H9 (cell line): ENCODE data around the gene MRPL28. TPM values are rescaled to one million over a fixed set of nuclear protein-coding genes. Genes with fewer than 3 reads are reported as not detected.

Source experiments
- DNase-seq: peaks from one replicate; pipeline ENCODE4 v3.0.0-alpha.2; 2017
- H2AFZ ChIP-seq: one replicate; pipeline ENCODE4 v1.6.1; 2013; ENCODE audit warnings: mild to moderate bottlenecking, low read length, control low read depth, moderate library complexity
- H2AK5ac ChIP-seq: 2 replicates; pipeline ENCODE4 v1.6.1; 2013; ENCODE audit warnings: low read length, control low read depth, mixed read lengths; ENCODE audit not compliant: insufficient read length
- H2BK120ac ChIP-seq: one replicate; pipeline ENCODE4 v1.6.1; 2013; ENCODE audit warnings: low read depth, mild to moderate bottlenecking, low read length, control low read depth, inconsistent platforms; ENCODE audit not compliant: poor library complexity, severe bottlenecking
- H2BK12ac ChIP-seq: 2 replicates; pipeline ENCODE4 v1.6.1; 2013; ENCODE audit warnings: low read length, control low read depth, mixed read lengths, low read depth; ENCODE audit not compliant: insufficient read length
- H2BK15ac ChIP-seq: 2 replicates; pipeline ENCODE4 v1.6.1; 2013; ENCODE audit warnings: low read depth, low read length, control low read depth
- H2BK20ac ChIP-seq: one replicate; pipeline ENCODE4 v1.6.1; 2013; ENCODE audit warnings: low read depth, mild to moderate bottlenecking, low read length, control low read depth, inconsistent platforms; ENCODE audit not compliant: poor library complexity, severe bottlenecking
- H2BK5ac ChIP-seq: 2 replicates; pipeline ENCODE4 v1.6.1; 2013; ENCODE audit warnings: low read length, control low read depth, mixed read lengths; ENCODE audit not compliant: insufficient read length
- H3K14ac ChIP-seq: 2 replicates; pipeline ENCODE4 v1.6.1; 2013; ENCODE audit warnings: low read length, control low read depth; ENCODE audit not compliant: insufficient read depth
- H3K18ac ChIP-seq: 2 replicates; pipeline ENCODE4 v1.6.1; 2013; ENCODE audit warnings: low read depth, mild to moderate bottlenecking, mixed read lengths, low read length, control low read depth; ENCODE audit not compliant: insufficient read length
- H3K23ac ChIP-seq: 2 replicates; pipeline ENCODE4 v1.6.1; 2013; ENCODE audit warnings: low read length, control low read depth, mixed read lengths, low read depth; ENCODE audit not compliant: insufficient read length
- H3K23me2 ChIP-seq: 2 replicates; pipeline ENCODE4 v1.6.1; 2013; ENCODE audit warnings: low read depth, mild to moderate bottlenecking, mixed read lengths, low read length, control low read depth; ENCODE audit not compliant: insufficient read length, poor library complexity, severe bottlenecking
- H3K27ac ChIP-seq: 2 replicates; pipeline ENCODE4 v1.5.1; 2013; ENCODE audit warnings: low read length, control low read depth, mixed read lengths, low read depth; ENCODE audit not compliant: insufficient read length
- H3K27me3 ChIP-seq: 2 replicates; pipeline ENCODE4 v1.6.1; 2013; ENCODE audit warnings: low read length, control low read depth, inconsistent platforms; ENCODE audit not compliant: insufficient read depth
- H3K4ac ChIP-seq: 2 replicates; pipeline ENCODE4 v1.6.1; 2013; ENCODE audit warnings: low read depth, mild to moderate bottlenecking, control low read depth, inconsistent platforms, low read length, moderate library complexity
- H3K4me1 ChIP-seq: 2 replicates; pipeline ENCODE4 v1.6.1; 2013; ENCODE audit warnings: low read length, control low read depth, inconsistent platforms; ENCODE audit not compliant: insufficient read depth
- H3K4me2 ChIP-seq: 2 replicates; pipeline ENCODE4 v1.6.1; 2013; ENCODE audit warnings: low read length, control low read depth, mixed read lengths; ENCODE audit not compliant: insufficient read length, insufficient read depth
- H3K56ac ChIP-seq: 2 replicates; pipeline ENCODE4 v1.6.1; 2013; ENCODE audit warnings: low read depth, mild to moderate bottlenecking, mixed read lengths, low read length, control low read depth; ENCODE audit not compliant: insufficient read length
- H3K79me1 ChIP-seq: 2 replicates; pipeline ENCODE4 v1.6.1; 2013; ENCODE audit warnings: low read depth, mild to moderate bottlenecking, moderate library complexity, low read length, control low read depth, inconsistent platforms; ENCODE audit not compliant: insufficient read depth, poor library complexity, severe bottlenecking
- H3K79me2 ChIP-seq: 2 replicates; pipeline ENCODE4 v1.6.1; 2013; ENCODE audit warnings: low read length, control low read depth, inconsistent platforms; ENCODE audit not compliant: insufficient read depth
- H3K9ac ChIP-seq: 2 replicates; pipeline ENCODE4 v1.6.1; 2013; ENCODE audit warnings: low read length, control low read depth, mixed read lengths; ENCODE audit not compliant: insufficient read length; ENCODE audit errors: extremely low read depth
- H3K9me3 ChIP-seq: one replicate; pipeline ENCODE4 v1.6.1; 2013; ENCODE audit warnings: low read depth, low read length, inconsistent platforms; ENCODE audit not compliant: control insufficient read depth
- H3T11ph ChIP-seq: one replicate; pipeline ENCODE4 v1.6.1; 2013; ENCODE audit warnings: mild to moderate bottlenecking, low read length, control low read depth, inconsistent platforms
- H4K20me1 ChIP-seq: one replicate; pipeline ENCODE4 v1.6.1; 2013; ENCODE audit not compliant: control insufficient read depth, insufficient read length, insufficient read depth
- H4K5ac ChIP-seq: 2 replicates; pipeline ENCODE4 v1.6.1; 2013; ENCODE audit warnings: low read depth, mild to moderate bottlenecking, mixed read lengths, low read length, control low read depth; ENCODE audit not compliant: insufficient read length
- H4K8ac ChIP-seq: replicated peaks from 2 replicates; pipeline ENCODE4 v1.6.1; 2013; ENCODE audit warnings: low read length, control low read depth, mixed read lengths, low read depth; ENCODE audit not compliant: insufficient read length
- H4K91ac ChIP-seq: 2 replicates; pipeline ENCODE4 v1.6.1; 2013; ENCODE audit warnings: low read depth, mild to moderate bottlenecking, moderate library complexity, mixed read lengths, low read length, control low read depth; ENCODE audit not compliant: insufficient read length
- H3K27ac Mint-ChIP-seq, 3 experiments: 2 replicates in 2 of 3; 3 replicates in 1 of 3; pipeline ENCODE4 v1.8.0; 2020 to 2021; ENCODE audit warnings: mixed read lengths in 3 of 3, mild to moderate bottlenecking in 1 of 3, moderate library complexity in 1 of 3
- H3K27me3 Mint-ChIP-seq: 2 replicates; pipeline ENCODE4 v1.8.0; 2021; ENCODE audit warnings: low read depth, mild to moderate bottlenecking, moderate library complexity, mixed read lengths
- H3K36me3 Mint-ChIP-seq, 3 experiments: 2 replicates in 2 of 3; 3 replicates in 1 of 3; pipeline ENCODE4 v1.8.0; 2020 to 2021; ENCODE audit warnings: low read depth in 3 of 3, mixed read lengths in 3 of 3; ENCODE audit not compliant: insufficient read depth in 1 of 3
- H3K4me1 Mint-ChIP-seq, 2 experiments: 2 replicates each; pipeline ENCODE4 v1.8.0; 2020; ENCODE audit warnings: mixed read lengths in 2 of 2
- H3K4me3 Mint-ChIP-seq, 2 experiments: 2 replicates in 1 of 2; 3 replicates in 1 of 2; pipeline ENCODE4 v1.8.0; 2020 to 2021; ENCODE audit warnings: mild to moderate bottlenecking in 2 of 2, mixed read lengths in 2 of 2, moderate library complexity in 1 of 2
- H3K9me3 Mint-ChIP-seq, 2 experiments: 2 replicates in 1 of 2; 3 replicates in 1 of 2; pipeline ENCODE4 v1.8.0; 2020; ENCODE audit warnings: mild to moderate bottlenecking in 2 of 2, mixed read lengths in 2 of 2, moderate library complexity in 1 of 2
- whole genome bisulfite sequencing: extraction: QIAGEN DNeasy Blood & Tissue Kit; methylation state at CpG from one replicate; pipeline ENCODE4 v1.1.7; 2013; ENCODE audit warnings: missing lambda C conversion rate, low lambda C conversion rate, mixed read lengths; ENCODE audit not compliant: insufficient read length; ENCODE audit errors: extremely low coverage; 5-methylcytosine and 5-hydroxymethylcytosine counted together
- total RNA-seq: library from RNA; stranded (reverse); gene quantifications from 2 replicates; pipeline ENCODE4 v1.2.1, GENCODE V29; 2021
- TF ChIP-seq, protein P1 (sequence below): fragments of 200-600 bp; sonication (generic); conservative IDR thresholded peaks from 3 replicates; pipeline ENCODE4 v1.8.0; 2021; ENCODE audit warnings: antibody characterized with exemption, mild to moderate bottlenecking

The MRPL28 gene
- total RNA-seq, 1 experiment from 2014 or later, result 154 TPM

DNA sequence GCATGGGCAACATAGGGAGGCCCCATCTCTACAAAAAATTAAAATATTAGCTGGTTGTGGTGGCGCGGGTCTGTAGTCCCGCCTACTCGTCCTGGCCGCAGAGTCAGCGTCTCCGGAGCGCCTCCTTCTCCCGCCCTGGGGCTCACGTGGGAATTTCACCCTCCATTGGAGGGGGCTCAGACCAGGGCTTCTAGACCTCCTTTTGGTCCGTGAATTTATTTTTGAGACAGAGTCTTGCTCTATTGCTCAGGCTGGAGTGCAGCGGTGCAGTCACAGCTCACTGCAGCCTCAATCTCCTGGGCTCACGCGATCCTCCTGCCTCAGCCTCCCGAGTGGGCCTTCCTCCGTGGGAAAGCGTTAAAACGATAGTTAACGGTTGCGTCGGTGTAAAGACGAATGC lies 26.3 kb upstream of the MRPL28 start:
- no CpG with 5 or more reads among the region's 22 CpGs for WGBS
- Histone ChIP-seq H4K91ac (no peak overlapping the region), H2BK20ac (no peak overlapping the region), H2BK5ac (no peak overlapping the region), H3K79me1 (no peaks in the 10 kb centered on the region), H3K27ac (no peak overlapping the region), H3K4ac (no peak overlapping the region), H3K9ac (no peak overlapping the region), H3K27me3 (no peaks in the 10 kb centered on the region), H3T11ph (no peak overlapping the region), H2BK15ac (no peak overlapping the region), H2AFZ (no peak overlapping the region), H3K79me2 (no peaks in the 10 kb centered on the region), H3K56ac (no peak overlapping the region), H3K18ac (peak overlapping the region; percentile 11), H4K5ac (no peak overlapping the region), H3K9me3 (no peaks in the 10 kb centered on the region), H3K14ac (no peak overlapping the region; the same call in 1 of the 2 replicates), H2AK5ac (no peak overlapping the region), H3K4me2 (peak overlapping the region; percentile 36), H2BK12ac (no peak overlapping the region), H4K8ac (no peak overlapping the region), H3K4me1 (peaks cover 2% of the 10 kb centered on the region; the same call in 1 of the 2 replicates), H4K20me1 (peaks cover 2% of the 10 kb centered on the region), H3K23me2 (no peaks in the 10 kb centered on the region), H3K23ac (no peak overlapping the region), H2BK120ac (no peak overlapping the region)
- peak; percentile 80 for DNase-seq
- Mint-ChIP-seq H3K36me3 (peaks cover 22 to 34% (median 29%) of the 10 kb centered on the region in 3 experiments), H3K9me3 (peaks cover 7 to 14% of the 10 kb centered on the region in 2 experiments), H3K4me3 (peak overlapping the region; percentile 80 to 94), H3K27ac (peak overlapping the region; percentile 96 to 97 (median 97)), H3K4me1 (peaks cover 23 to 24% of the 10 kb centered on the region in 2 experiments), H3K27me3 (no peaks in the 10 kb centered on the region)
- TF ChIP-seq, protein P1, sequence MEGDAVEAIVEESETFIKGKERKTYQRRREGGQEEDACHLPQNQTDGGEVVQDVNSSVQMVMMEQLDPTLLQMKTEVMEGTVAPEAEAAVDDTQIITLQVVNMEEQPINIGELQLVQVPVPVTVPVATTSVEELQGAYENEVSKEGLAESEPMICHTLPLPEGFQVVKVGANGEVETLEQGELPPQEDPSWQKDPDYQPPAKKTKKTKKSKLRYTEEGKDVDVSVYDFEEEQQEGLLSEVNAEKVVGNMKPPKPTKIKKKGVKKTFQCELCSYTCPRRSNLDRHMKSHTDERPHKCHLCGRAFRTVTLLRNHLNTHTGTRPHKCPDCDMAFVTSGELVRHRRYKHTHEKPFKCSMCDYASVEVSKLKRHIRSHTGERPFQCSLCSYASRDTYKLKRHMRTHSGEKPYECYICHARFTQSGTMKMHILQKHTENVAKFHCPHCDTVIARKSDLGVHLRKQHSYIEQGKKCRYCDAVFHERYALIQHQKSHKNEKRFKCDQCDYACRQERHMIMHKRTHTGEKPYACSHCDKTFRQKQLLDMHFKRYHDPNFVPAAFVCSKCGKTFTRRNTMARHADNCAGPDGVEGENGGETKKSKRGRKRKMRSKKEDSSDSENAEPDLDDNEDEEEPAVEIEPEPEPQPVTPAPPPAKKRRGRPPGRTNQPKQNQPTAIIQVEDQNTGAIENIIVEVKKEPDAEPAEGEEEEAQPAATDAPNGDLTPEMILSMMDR, result no peak
